ENCODE results near the gene MVB12B. TPM values are rescaled to one million over a fixed set of nuclear protein-coding genes. Genes with fewer than 3 reads are reported as not detected.

MVB12B gene
- total and polyA plus RNA-seq, 2 of the 8 experiments (the other 6 are each of a cell fraction or from before 2014, with no cell fraction given) = 2.6 to 5.0 TPM

DNA sequence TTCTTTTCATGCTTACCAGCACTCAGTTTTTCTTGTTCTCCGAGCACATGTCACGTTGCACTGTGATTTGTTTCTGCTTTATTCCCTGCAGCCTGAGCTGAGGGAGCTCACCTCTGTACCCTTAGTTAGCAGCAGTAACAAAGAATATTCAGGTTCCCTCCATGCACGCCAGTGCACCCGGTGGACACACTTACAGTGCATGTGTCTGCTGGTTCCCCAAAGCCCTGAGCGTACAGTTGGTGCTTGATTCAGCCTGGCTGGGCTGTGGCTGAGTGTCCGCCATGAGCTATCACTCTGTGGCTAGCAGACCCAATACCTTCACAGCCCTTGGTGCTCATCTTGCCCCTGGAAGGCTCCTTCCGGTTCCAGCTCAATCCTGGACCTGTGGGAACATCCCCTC is 93.5 kb downstream of the MVB12B start:
- H2BK5ac ChIP-seq (ENCODE audit: low read depth, low read length) = no peak overlapping the region
- WGBS, 2 experiments (ENCODE audit: extremely low coverage in 1 of 2, insufficient coverage in 1 of 2, insufficient read length in 1 of 2, insufficient replicate concordance in 2 of 2, low coverage in 1 of 2, low lambda C conversion rate in 2 of 2, missing lambda C conversion rate in 1 of 2) = 84% methylated on average over 7 of the region's 7 CpGs; no CpG with 5 or more reads in 1 of the 2 experiments

More for the DNA sequence above, 93.5 kb downstream of the MVB12B start:
- Histone ChIP-seq H2BK12ac (ENCODE audit: low read depth, low read length) (peak overlapping the region; percentile 65; the same call in 1 of the 2 replicates), H3K36me3 (ENCODE audit: control insufficient read depth in 2 of 4, insufficient read depth in 4 of 4, low read length in 3 of 4) (no peaks in the 10 kb centered on the region), H3K79me1 (ENCODE audit: low read depth, low read length) (no peaks in the 10 kb centered on the region), H3K4ac (replicated peaks; ENCODE audit: insufficient read length, low read depth, low read length) (no peak overlapping the region), H2AK5ac (ENCODE audit: low read depth, low read length) (peak overlapping the region; percentile 56), H3K4me1 (replicated peaks in 1 of 4; ENCODE audit: control insufficient read depth in 3 of 4, insufficient read depth in 4 of 4, low read length in 3 of 4) (peaks cover 11 to 16% (median 14%) of the 10 kb centered on the region in 4 experiments), H4K91ac (replicated peaks; ENCODE audit: insufficient read length, low read length) (peak overlapping the region; percentile 11), H3K4me3 (ENCODE audit: extremely low read depth in 1 of 4, insufficient read depth in 2 of 4, low read depth in 3 of 4, low read length in 4 of 4) (no peak overlapping the region), H3K9ac (replicated peaks in 1 of 4; ENCODE audit: extremely low read depth in 1 of 4, low read depth in 3 of 4, low read length in 3 of 4) (no peak overlapping the region), H4K20me1 (replicated peaks in 1 of 2; ENCODE audit: control insufficient read depth in 1 of 2, insufficient read depth in 2 of 2, low read length in 2 of 2) (no peaks in the 10 kb centered on the region), H3K56ac (replicated peaks; ENCODE audit: insufficient read length, low read depth, low read length) (no peak overlapping the region), H3K18ac (ENCODE audit: extremely low read depth, low read length) (no peak overlapping the region), H2BK15ac (ENCODE audit: low read length) (no peak overlapping the region), H3K27ac (ENCODE audit: low read depth, low read length) (no peak overlapping the region), H2BK120ac (replicated peaks; ENCODE audit: low read depth, low read length) (no peak overlapping the region), H3K14ac (ENCODE audit: insufficient read length) (no peak overlapping the region), H4K5ac (ENCODE audit: insufficient read length, low read depth, low read length) (no peak overlapping the region), H2AFZ (ENCODE audit: low read length) (no peak overlapping the region), H2BK20ac (ENCODE audit: low read length) (no peak overlapping the region), H3K9me3 (ENCODE audit: insufficient read depth in 2 of 2, low read depth in 1 of 2, low read length in 1 of 2) (no peaks in the 10 kb centered on the region), H3K23me2 (ENCODE audit: low read depth, low read length) (no peaks in the 10 kb centered on the region), H4K8ac (ENCODE audit: extremely low read depth, insufficient read depth, low read length) (peak overlapping the region; percentile 6; the same call in 1 of the 2 replicates), H3K79me2 (ENCODE audit: control insufficient read depth in 1 of 2, insufficient read depth in 2 of 2, low read length in 2 of 2) (no peaks in the 10 kb centered on the region), H3K23ac (ENCODE audit: insufficient read length) (no peak overlapping the region), H3K27me3 (replicated peaks in 1 of 4; ENCODE audit: control insufficient read depth in 3 of 4, extremely low read depth in 1 of 4, insufficient read depth in 3 of 4, low read length in 3 of 4) (no peaks in the 10 kb centered on the region; a peak in 2 of 7 replicates), H3K4me2 (ENCODE audit: insufficient read depth in 1 of 2, low read depth in 2 of 2, low read length in 2 of 2) (no peak overlapping the region)
- ChIA-PET CTCF (ENCODE audit: partially characterized antibody) (interaction anchor here (0.6 to 4.1 kb wide), 6 partner anchors 9 to 143 kb away, joined by 3 to 21 read pairs (median 4); no protein-coding TSS in a partner anchor), POLR2A (ENCODE audit: partially characterized antibody) (no interaction called here)
- DNase-seq (ENCODE audit: low read depth in 1 of 2, low spot score in 2 of 2) (no peak), FAIRE-seq (no peak)
- TF ChIP-seq CEBPB (IDR thresholded peaks at IDR 0.05; ENCODE audit: low read depth, low read length) (no peak), HDAC6 (IDR thresholded peaks at IDR 0.05; ENCODE audit: low read depth, low read length) (no peak), CTBP2 (IDR thresholded peaks at IDR 0.05; ENCODE audit: borderline replicate concordance, insufficient read depth, insufficient read length, low read length) (no peak)
